SK-N-SH treated with all-trans-retinoic acid at 6 μM for 48 hours (cell line): Measurements from ENCODE around the gene LRCOL1.

Source experiments
- ATAC-seq: fragments of 200-7000 bp; cut with Tn5 transposase; 3 replicates; pipeline ENCODE4 v1.9.1; 2020; ENCODE audit warnings: mild to moderate bottlenecking, moderate library complexity
- ARNTL ChIP-seq: fragments of 450-650 bp; formaldehyde crosslinking; IDR thresholded peaks from 2 replicates; pipeline ENCODE4 v1.5.0; 2020; ENCODE audit warnings: low read depth, mild to moderate bottlenecking, moderate library complexity, borderline replicate concordance
- BACH2 ChIP-seq: fragments of 250-450 bp; sonication (Bioruptor Pico); IDR thresholded peaks from 2 replicates; pipeline ENCODE4 v1.9.0; 2021; ENCODE audit warnings: mild to moderate bottlenecking, borderline replicate concordance
- PPARA ChIP-seq: fragments of 250-450 bp; sonication (Bioruptor Pico); IDR thresholded peaks from 2 replicates; pipeline ENCODE4 v1.5.0; 2020; ENCODE audit warnings: mild to moderate bottlenecking, borderline replicate concordance
- TOX ChIP-seq: fragments of 250-450 bp; sonication (Bioruptor Pico); IDR thresholded peaks from 2 replicates; pipeline ENCODE4 v1.8.0; 2021; ENCODE audit warnings: mild to moderate bottlenecking, moderate library complexity, borderline replicate concordance
- ZFP30 ChIP-seq: fragments of 450-650 bp; formaldehyde crosslinking; IDR thresholded peaks from 2 replicates; pipeline ENCODE4 v1.5.0; 2022; ENCODE audit warnings: mild to moderate bottlenecking, moderate library complexity

LRCOL1 gene

DNA sequence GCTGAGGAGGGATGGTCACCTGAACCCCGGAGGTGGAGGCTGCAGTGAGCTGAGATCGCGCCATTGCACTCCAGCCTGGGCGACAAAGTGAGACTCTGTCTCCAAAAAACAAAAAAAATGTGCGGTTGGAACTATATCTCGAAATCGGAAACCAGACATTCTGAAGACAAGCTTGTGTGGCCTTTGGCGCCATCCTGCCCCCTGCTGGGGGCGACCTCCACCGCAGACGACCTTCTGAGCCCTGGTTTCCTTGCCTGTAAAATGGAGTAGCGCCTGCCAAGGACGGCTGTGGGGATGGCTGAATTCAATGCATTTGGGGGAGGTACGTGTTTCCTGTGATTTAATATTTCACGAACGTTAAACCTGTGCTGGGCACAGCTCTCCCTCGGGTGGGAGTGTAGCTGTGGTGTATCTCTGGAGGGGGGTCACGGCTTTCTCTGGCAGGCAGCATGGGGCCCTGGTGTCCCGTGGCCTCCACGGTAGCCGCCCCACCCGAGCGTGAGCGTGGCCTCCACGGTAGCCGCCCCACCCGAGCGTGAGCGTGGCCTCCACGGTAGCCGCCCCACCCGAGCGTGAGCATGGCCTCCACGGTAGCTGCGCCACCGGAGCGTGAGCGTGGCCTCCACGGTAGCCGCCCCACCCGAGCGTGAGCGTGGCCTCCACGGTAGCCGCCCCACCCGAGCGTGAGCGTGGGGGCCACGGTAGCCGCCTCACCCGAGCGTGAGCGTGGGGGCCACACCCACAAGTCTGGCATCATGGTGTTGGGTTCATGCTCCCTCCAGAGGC, 55.3 kb downstream of the LRCOL1 start:
- no peak for TF ChIP-seq BACH2
- TF ChIP-seq TOX (CRISPR knock-in tag) = no peak
- TF ChIP-seq ZFP30 (CRISPR knock-in tag) = no peak
- no peak for TF ChIP-seq ARNTL (CRISPR knock-in tag)
- TF ChIP-seq PPARA (CRISPR knock-in tag) = no peak
- TF ChIP-seq, all 23 proteins: peak for 0
- ATAC-seq = no peak
